Measurements from ENCODE around the gene RLF. TPM values are rescaled to one million over a fixed set of nuclear protein-coding genes. Genes with fewer than 3 reads are reported as not detected.
"Not testable (repeated sequence)": the region's sequence is repeated elsewhere in the genome, so short reads cannot be mapped to it uniquely, and the experiment has no call there.

Gene RLF
- total and polyA plus RNA-seq, 2 donors, result 9.2 to 67.7 TPM

DNA sequence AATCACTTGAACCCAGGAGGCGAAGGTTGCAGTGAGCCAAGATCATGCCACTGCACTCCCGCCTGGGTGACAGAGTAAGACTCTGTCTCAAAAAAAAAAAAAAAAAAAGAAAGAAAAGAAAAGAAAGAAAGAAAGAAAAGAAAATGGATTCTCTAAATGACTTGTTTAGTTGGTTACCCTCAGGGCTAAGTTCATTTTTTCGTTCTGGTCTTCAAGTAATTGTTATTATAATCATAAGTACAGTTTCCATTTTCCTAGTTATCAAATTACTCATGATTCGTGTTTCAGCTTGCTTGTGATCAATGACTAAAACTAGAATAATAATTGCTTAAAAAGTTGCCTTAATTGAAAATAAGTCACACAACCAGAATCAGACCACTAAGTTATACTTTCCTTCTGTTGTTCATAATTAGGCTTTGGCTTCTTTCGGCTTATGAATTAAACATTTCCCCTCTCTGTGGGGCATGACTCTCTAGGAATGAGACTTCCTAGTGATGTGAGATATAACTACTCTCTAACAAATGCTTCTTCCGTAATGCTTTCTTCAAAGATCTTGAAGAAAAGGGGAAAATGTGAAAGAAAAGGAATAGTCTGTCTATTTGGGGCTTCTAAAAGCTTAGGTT is 9.6 kb upstream of the RLF start:
- H3K27ac ChIP-seq (ENCODE audit: low read depth), result no peak overlapping the region
- no peak overlapping the region for H3K4me3 ChIP-seq (ENCODE audit: low read depth, low read length)
- H3K4me1 ChIP-seq (ENCODE audit: insufficient read depth), result no peaks in the 10 kb centered on the region
- H3K36me3 ChIP-seq (ENCODE audit: insufficient read depth), result no peaks in the 10 kb centered on the region
- 88% methylated on average over 6 of the region's 6 CpGs for WGBS
- no peak for DNase-seq (ENCODE audit: extremely low spot score)

DNA sequence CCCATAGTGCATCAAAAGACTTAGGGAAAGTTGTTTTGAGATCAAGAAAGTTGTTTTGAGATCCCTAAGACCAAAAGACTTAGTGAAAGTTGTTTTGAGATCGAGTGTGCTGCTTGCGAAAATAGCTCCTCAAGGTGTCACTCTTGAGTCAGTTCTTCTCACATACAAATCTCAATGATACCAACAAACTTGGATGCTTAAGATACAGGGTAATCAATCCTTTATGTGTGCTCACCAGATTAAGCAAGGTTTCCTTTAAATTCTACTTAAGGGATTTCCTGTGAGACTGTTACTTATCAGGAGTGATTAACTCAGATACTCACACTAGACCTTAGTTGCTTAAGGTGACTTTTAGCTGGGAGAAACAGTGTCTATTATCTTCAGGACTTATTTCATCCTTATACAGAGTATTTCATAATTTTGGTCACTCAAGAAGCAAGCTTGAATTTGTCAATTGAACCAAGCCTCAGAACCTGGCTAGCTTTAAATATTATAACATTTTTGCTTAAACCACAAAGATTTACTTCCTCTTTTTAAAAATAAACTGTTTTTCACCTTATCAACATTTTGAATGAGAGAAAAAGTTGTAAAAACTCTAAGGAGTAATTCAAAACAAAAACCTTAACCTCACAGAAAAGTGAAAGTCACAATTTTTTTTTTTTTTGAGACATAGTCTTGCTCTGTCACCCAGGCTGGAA is 8.0 kb upstream of the RLF start:
- Histone ChIP-seq H3K36me3 (ENCODE audit: insufficient read depth) (no peaks in the 10 kb centered on the region), H3K4me1 (ENCODE audit: insufficient read depth) (no peaks in the 10 kb centered on the region), H3K27ac (ENCODE audit: low read depth) (no peak overlapping the region), H3K4me3 (ENCODE audit: low read depth, low read length) (no peak overlapping the region)
- no peak for DNase-seq (ENCODE audit: extremely low spot score)
- WGBS, result under 1% methylated on average over 2 of the region's 2 CpGs

DNA sequence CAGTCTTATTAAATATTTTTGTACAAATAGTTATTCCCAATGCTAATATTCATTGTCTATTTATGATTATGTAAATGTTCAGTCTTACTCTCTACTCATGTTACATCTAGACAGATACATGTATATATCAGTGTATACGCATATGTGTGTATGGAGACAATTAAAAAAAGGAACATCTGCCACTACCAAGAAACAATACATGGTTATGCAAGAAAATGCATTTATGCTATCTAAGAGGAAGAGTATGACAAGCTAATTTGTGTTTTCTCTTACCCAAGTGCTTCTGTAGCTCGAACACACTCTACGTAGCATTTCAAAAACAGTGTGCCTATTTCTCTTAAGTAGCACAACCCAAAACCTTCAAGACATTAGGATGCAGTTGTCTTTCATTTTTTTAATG is 6.1 kb upstream of the RLF start:
- Histone ChIP-seq H3K4me1 (ENCODE audit: insufficient read depth) (no peaks in the 10 kb centered on the region), H3K4me3 (ENCODE audit: low read depth, low read length) (no peak overlapping the region), H3K36me3 (ENCODE audit: insufficient read depth) (no peaks in the 10 kb centered on the region), H3K27ac (ENCODE audit: low read depth) (no peak overlapping the region)
- WGBS, result 89% methylated on average over 3 of the region's 3 CpGs
- no peak for DNase-seq (ENCODE audit: extremely low spot score)

DNA sequence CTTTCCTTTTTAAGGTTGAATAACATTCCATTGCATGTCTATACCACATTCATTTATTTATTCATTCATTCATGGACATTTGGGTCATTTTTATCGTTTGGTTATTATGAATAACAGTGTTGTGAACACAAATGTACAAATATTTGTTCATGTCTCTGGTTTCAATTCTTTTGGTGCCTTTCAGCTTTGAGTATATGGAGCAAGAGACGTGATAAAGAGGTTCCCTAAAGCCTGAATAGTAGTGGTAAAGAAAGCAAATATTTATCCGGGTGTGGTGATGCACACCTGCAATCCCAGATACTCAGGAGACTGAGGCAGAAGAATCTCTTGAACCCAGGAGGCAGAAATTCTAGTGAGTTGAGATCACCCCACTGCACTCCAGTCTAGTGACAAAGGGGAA is 5.3 kb upstream of the RLF start:
- DNase-seq (ENCODE audit: extremely low spot score), result no peak
- H3K36me3 ChIP-seq (ENCODE audit: insufficient read depth), result no peaks in the 10 kb centered on the region
- WGBS, result 59% methylated on average over 3 of the region's 3 CpGs

DNA sequence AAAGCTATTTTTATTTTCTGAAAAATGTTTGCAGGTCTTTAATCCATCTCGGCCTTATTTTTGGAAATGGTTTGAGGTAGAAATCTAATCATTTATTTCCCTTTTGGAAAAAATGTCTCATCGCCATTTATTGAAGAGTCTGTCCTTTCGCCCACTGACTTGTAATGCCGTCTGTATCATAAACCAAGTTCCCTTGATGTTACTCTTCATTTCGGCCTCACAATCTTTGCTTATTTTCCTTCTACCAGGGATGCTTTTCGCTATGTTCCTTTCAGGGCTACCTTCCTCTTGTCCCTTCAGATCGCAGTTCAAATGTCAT is 422 bp upstream of the RLF start:
- Histone ChIP-seq H3K4me3 (ENCODE audit: low read depth, low read length) (peak overlapping the region; percentile 88), H3K36me3 (ENCODE audit: insufficient read depth) (no peaks in the 10 kb centered on the region), H3K27ac (ENCODE audit: low read depth) (peak overlapping the region; percentile 92), H3K4me1 (ENCODE audit: insufficient read depth) (peaks cover 5% of the 10 kb centered on the region)
- DNase-seq (ENCODE audit: extremely low spot score), result no peak
- 28% methylated on average over 7 of the region's 7 CpGs for WGBS

More for the DNA sequence above, 5.3 kb upstream of the RLF start:
- no peak overlapping the region for H3K4me3 ChIP-seq (ENCODE audit: low read depth, low read length)
- no peaks in the 10 kb centered on the region for H3K4me1 ChIP-seq (ENCODE audit: insufficient read depth)
- no peak overlapping the region for H3K27ac ChIP-seq (ENCODE audit: low read depth)

DNA sequence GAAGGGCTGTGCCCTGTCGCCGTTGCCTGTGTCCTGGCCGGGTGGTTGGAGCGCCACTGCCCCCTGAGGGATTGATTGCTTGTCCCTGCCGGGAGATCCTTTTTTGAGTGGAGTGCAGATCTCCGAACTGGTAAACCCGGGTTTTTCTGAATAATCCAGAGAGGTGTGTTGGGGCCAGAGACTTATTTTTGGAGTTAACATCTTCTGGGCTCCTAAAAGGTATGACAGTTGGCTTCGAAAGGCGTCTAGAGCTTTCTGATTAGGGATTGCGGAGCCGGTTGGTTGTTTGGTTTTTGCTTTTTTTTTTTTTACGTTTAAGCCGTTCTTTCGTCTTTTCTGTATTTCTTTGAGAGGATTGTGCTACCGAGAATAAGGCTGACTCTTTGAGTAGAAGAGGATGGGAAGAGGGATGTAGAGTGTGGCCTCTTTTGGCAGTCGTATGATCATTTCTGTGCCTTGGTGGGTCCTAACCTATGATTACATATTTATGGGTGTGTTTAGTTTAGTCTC is 756 bp downstream of the RLF start:
- Histone ChIP-seq H3K27ac (ENCODE audit: low read depth) (peak overlapping the region; percentile 96), H3K36me3 (ENCODE audit: insufficient read depth) (no peaks in the 10 kb centered on the region), H3K4me1 (ENCODE audit: insufficient read depth) (peaks cover 5% of the 10 kb centered on the region), H3K4me3 (ENCODE audit: low read depth, low read length) (peak overlapping the region; percentile 88)
- no peak for DNase-seq (ENCODE audit: extremely low spot score)
- under 1% methylated on average over 16 of the region's 16 CpGs for WGBS

DNA sequence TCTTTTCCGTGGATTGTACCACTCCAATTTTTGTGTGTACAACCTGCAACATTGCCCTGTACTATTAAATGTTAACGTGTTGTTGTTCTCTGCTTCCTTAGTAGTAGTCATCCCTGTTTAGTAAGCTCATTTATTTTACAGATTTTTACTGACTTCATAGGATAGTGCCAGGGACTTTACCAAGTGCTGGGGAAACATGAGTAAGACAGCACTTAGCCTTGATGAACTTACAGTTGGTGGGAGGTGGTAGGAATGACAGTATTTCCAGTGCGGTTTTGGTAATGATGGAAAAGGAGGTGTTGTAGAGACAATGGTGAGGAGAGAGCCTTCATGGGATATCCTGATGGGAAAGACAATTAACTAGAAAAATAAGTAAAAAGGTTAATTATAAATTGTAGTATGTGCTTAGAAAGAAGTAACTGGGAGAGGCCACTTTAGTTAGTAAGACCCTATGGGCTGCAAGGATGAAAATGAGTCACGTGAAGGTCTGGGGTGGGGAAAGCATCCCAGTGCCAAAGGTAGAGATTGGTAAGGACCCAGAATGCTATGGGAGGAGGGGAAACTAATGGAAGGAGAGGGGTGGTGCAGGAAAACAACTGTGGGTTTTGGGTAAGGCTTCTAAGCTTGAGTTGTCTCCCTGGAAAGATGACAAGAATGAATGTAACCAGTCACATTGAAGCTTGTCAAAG is 1.7 kb downstream of the RLF start:
- Histone ChIP-seq H3K4me1 (ENCODE audit: insufficient read depth) (peaks cover 5% of the 10 kb centered on the region), H3K4me3 (ENCODE audit: low read depth, low read length) (peak overlapping the region; percentile 88), H3K27ac (ENCODE audit: low read depth) (no peak overlapping the region), H3K36me3 (ENCODE audit: insufficient read depth) (no peaks in the 10 kb centered on the region)
- WGBS, result 11% methylated on average over 4 of the region's 4 CpGs
- no peak for DNase-seq (ENCODE audit: extremely low spot score)

DNA sequence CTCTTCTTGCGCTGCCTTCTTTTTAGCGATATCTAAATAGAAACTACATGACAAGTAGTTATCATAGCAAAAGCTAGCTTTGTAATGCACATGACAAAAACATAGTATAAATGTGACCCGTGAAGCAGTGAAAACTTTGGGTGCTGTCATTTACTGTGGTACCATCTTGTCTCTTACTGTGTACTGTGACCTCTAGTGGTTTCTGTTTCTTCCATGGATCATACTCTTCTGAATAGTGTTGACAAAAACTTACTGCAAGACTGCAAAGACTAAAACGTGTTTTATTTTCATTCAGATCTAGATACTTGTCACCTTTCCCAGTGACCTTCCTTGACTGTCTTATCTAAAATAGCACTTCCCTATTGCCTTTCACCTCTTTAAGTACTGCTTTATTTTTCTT is 6.1 kb downstream of the RLF start:
- DNase-seq (ENCODE audit: extremely low spot score), result no peak
- Histone ChIP-seq H3K4me1 (ENCODE audit: insufficient read depth) (peaks cover 5% of the 10 kb centered on the region), H3K36me3 (ENCODE audit: insufficient read depth) (no peaks in the 10 kb centered on the region), H3K27ac (ENCODE audit: low read depth) (no peak overlapping the region), H3K4me3 (ENCODE audit: low read depth, low read length) (no peak overlapping the region)
- WGBS, result 77% methylated on average over 4 of the region's 4 CpGs

DNA sequence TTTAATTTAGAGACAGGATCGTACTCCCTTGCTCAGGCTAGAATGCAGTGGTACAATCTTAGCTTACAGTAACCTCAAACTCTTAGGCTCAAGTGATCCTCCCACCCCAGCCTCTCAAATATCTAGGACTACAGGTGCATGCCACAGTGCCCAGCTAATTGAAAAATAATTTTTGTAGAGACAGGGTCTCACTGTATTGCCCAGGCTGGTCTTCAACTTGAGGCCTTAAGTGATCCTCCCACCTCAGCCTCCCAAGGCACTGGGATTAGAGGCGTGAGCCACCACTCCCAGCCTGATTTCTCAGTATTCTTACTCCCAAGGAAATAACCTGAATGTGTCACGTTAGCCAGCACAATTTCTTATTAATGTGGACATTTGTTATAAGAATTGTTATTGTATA is 9.8 kb downstream of the RLF start:
- no peak for DNase-seq (ENCODE audit: extremely low spot score)
- Histone ChIP-seq H3K36me3 (ENCODE audit: insufficient read depth) (no peaks in the 10 kb centered on the region), H3K4me1 (ENCODE audit: insufficient read depth) (no peaks in the 10 kb centered on the region), H3K27ac (ENCODE audit: low read depth) (no peak overlapping the region), H3K4me3 (ENCODE audit: low read depth, low read length) (no peak overlapping the region)
- 79% methylated on average over 3 of the region's 3 CpGs for WGBS

DNA sequence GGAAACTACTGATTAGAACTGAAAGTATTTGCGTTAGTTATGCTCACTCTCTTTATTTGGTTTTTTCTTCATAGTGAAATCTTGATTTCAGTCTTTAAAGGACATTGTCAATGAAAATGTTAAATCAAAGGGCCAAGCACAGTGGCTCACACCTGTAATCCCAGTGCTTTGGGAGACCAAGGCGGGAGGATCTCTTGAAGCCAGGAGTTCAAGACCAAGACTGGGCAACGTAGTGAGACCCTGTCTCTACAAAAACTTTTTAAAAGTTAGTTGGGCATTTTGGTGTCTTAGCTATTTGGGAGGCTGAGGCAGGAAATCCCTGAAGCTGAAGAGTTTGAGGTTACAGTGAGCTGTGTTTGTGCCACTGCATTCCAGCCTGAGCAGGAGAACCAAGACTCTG is 13.6 kb downstream of the RLF start:
- no peaks in the 10 kb centered on the region for H3K4me1 ChIP-seq (ENCODE audit: insufficient read depth)
- 91% methylated on average over 3 of the region's 3 CpGs for WGBS
- H3K4me3 ChIP-seq (ENCODE audit: low read depth, low read length), result no peak overlapping the region
- DNase-seq (ENCODE audit: extremely low spot score), result no peak
- H3K36me3 ChIP-seq (ENCODE audit: insufficient read depth), result no peaks in the 10 kb centered on the region
- no peak overlapping the region for H3K27ac ChIP-seq (ENCODE audit: low read depth)

DNA sequence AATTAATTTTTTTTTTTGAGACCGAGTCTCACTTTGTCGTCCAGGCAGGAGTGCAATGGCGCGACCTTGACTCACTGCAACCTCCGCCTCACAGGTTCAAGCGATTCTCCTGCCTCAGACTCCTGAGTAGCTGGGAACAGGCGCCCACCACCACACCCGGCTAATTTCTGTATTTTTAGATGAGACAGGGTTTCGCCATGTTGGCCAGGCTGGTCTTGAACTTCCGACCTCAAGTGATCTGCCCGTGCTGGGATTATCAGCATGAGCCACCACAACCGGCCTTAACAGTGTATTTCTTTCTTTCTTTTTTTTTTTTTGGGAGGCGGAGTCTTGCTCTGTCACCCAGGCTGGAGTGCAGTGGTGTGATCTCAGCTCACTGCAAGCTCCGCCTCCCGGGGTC is 15.8 kb downstream of the RLF start:
- WGBS, result 95% methylated on average over 15 of the region's 15 CpGs

DNA sequence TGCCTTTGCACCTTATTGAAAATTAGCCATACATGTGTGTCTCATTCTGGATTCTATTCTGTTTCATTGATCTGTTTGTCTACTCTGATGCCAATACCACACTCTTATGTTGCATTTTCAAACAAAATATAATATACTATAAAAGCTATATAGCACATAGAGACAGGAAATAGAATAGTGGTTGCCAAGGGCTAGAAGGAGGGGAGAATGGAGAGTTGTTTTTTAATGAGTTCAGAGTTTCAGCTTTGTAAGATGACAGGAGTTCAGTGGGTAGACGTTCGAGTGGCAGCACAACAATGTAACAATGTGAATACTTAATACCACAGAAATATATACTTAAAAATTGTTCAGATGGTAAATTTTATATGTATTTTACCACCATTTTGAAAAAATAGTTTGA is 17.0 kb downstream of the RLF start:
- 71% methylated on average over 2 of the region's 2 CpGs for WGBS
- Histone ChIP-seq H3K4me3 (ENCODE audit: low read depth, low read length) (no peak overlapping the region), H3K4me1 (ENCODE audit: insufficient read depth) (no peaks in the 10 kb centered on the region), H3K36me3 (ENCODE audit: insufficient read depth) (no peaks in the 10 kb centered on the region), H3K27ac (ENCODE audit: low read depth) (no peak overlapping the region)
- no peak for DNase-seq (ENCODE audit: extremely low spot score)

More for the DNA sequence above, 15.8 kb downstream of the RLF start:
- H3K4me3 ChIP-seq (ENCODE audit: low read depth, low read length); H3K27ac ChIP-seq (ENCODE audit: low read depth); H3K4me1 ChIP-seq (ENCODE audit: insufficient read depth); DNase-seq (ENCODE audit: extremely low spot score); H3K36me3 ChIP-seq (ENCODE audit: insufficient read depth): not testable (repeated sequence)

DNA sequence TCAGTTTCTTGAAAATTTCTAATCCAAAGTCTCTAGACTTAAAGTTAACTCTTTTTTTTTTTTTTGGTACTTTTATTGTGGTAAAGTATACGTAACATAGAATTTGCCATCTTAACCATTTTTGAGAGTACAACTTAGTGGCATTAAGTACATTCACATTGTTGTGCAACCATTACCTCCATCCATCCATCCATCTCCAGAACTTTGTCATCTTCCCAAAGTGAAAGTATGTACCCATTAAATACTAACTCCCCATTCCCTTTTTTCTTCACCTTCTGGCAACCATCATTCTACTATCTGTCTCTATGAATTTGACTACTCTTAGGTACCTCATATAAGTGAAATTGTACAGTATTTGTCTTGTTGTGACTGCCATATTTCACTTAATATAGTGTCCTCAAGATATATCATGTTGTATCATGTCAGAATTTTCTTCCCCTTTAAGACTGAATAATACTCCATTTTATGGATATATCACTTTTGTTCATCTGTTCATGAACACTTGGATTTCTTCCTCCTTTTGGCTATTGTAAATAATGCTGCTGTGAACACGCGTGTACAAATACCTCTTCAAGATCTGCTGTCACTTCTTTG is 18.4 kb downstream of the RLF start:
- Histone ChIP-seq H3K36me3 (ENCODE audit: insufficient read depth) (no peaks in the 10 kb centered on the region), H3K4me1 (ENCODE audit: insufficient read depth) (no peaks in the 10 kb centered on the region), H3K4me3 (ENCODE audit: low read depth, low read length) (no peak overlapping the region)

More for the DNA sequence above, 18.4 kb downstream of the RLF start:
- no peak overlapping the region for H3K27ac ChIP-seq (ENCODE audit: low read depth)
- 96% methylated on average over 3 of the region's 3 CpGs for WGBS
- DNase-seq (ENCODE audit: extremely low spot score), result no peak

All from urinary bladder (tissue), 4 donors.